NCI-H524 treated with DMSO at 0.1 percent for 48 hours (cell line): Measurements from ENCODE around the gene PRKCA.
A peak's percentile ranks its signal among the peaks of the same experiment; 100 is the strongest.

Experiments
- DNase-seq: peaks from one replicate; lab custom pipeline; 2025; lab: John Stamatoyannopoulos, UW

Gene PRKCA

DNA sequence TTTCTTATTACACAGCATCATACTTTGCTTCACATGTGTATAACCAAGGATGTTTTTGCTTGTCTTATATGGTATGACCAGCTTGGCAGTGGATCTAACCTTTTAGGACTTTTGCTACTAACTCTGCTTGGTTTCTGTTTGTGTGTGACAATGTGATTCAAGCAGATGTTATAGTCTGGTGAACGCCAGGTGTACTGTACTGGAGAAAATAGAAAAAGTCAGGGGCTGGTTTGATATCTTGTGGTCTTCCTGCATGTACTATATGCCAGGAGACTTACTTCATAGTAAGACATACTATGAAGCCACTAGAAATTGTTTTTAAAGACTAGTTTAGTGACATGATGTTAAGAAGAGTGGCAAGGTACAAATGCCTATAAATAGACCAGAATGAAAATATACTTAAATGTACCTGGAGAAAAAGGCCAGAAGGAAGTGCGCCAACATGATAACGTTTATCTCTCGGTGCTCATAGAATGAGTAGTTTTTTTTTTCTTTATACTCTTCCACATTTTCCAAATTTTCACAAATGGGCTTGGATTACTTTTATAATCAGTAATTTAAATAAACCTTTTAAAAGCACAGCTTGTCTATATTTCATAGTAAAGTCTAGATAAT is 112.3 kb downstream of the PRKCA start:
- no peak for DNase-seq

DNA sequence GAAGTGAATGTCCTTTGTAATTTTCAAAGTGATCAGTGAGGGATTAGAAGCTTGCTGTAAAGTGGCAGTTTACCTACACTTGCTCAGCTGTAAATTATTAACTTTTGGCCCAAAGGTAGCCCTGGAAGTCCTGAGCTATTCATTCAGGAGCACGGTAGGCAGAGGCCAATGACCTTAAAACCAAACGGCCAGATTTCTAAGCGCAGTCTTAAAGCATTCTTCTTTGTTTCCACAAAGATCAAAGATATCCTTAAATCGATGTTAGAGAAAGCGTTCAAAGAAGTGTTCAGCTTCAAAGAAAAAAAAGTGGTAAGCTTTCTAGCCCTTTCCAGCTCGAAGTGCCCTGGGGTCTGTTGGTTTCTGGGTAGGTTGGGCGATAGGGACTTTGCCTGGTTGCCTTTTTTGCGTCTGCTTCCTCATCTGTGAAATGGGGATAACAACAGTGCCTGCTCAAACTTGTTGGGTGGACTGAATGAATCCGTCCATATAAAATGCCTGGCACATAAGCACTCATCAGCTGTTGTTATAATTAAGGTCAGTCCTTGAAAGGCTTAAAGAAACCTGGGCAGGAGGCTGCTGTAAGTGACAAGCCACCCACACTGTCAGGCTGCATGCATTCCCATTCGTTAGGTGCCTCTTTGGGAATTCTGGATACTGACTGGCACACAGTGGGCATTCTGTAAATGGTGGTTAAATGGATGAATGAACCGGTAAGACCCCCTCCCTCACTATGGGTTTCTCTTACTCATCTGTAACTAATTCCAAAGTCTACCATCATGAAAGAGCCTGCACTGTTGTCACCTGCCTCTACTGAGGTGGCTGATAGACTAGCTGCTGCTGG is 113.2 kb downstream of the PRKCA start:
- DNase-seq = peak; percentile 50

DNA sequence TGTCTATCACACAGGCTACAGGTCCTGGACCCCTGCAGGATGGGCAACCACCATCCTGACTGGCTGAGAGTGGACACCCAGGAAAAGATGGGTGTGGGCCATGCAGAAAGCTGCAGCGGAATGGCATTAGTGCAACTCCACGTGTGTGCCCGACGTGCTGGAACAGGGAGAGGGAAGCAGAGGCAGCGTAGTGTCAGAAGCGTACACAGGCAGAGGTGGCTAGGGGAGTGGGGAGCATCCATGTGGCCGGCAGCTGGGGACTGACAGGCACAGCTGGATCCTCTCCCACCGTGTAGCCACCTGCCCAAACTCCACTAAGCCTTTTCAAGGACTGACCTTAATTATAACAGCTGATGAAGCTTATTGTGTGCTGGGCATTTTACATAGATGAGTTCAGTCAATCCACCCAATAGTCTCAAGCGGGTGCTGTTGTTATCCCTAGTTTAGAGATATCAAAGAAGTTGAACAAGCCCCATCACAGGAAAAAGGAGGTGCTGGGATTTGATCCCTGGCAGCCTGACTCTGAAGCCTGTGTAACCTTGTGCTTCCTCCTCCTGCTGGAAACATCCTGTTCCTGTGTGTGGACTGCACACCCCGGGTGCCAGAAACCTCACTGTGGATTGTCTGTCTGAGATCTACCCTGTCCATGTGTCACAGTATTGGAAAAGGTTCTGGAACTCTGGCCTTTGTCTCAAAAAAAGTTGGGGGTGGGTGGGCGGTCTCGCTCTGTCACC is 114.0 kb downstream of the PRKCA start:
- peak; percentile 88 for DNase-seq

DNA sequence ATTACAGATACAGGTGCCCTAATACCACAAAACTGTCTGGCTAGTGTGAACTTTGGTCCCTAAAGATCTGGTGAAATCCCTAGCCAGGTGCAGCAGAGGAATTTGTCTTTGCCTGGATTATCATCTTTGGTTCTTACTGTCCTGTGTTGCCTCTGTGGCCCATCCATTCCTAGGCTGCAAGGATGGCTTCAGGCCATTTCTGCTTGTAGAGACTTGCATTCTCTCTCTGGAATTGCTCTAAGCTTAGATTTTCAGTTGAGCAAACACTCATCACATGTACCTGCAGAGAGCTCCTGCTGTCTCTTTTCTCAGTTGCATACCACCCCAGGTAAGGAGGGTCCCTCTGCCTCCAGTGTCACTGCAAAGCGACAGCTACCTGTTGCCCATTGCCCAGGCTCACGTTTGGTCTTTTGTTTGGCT is 114.9 kb downstream of the PRKCA start:
- no peak for DNase-seq

DNA sequence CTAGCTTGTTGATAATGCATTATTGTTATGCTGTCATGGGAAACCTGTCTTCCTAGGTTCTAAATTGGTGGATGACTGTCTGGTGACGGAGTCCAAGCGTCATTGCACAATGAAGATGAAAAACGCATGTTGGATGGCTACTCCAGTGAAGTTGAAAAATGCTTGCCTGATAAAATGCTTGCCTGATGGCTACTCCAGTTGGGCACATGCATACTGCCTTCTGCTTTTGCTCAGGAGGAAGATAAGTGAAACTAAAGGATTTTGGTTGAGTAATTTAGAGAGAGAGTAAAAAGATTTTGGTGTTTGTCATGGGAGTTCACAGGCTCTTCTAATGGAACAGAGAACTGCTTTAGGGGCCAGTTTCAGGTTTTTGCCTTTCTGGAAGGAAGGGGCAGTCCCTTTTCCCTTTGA is 118.6 kb downstream of the PRKCA start:
- DNase-seq = no peak

DNA sequence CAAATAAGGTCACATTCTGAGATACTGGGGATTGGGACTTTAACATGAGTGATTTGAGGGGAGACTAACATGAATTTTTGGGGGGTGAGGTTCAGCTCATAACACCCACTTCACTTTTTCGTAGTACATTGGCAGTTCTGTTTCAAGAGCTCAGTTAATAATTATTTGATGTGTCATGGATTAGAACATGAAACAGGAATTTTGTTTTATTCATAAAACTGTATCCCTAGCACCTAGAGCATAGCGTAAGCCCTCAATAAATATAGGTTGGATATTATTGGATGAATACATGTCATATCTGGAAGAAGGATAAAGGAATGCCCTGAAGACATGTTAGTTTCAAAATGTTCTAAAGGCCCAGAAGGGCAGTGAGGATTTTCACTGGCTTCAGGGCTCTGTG is 119.8 kb downstream of the PRKCA start:
- no peak for DNase-seq

DNA sequence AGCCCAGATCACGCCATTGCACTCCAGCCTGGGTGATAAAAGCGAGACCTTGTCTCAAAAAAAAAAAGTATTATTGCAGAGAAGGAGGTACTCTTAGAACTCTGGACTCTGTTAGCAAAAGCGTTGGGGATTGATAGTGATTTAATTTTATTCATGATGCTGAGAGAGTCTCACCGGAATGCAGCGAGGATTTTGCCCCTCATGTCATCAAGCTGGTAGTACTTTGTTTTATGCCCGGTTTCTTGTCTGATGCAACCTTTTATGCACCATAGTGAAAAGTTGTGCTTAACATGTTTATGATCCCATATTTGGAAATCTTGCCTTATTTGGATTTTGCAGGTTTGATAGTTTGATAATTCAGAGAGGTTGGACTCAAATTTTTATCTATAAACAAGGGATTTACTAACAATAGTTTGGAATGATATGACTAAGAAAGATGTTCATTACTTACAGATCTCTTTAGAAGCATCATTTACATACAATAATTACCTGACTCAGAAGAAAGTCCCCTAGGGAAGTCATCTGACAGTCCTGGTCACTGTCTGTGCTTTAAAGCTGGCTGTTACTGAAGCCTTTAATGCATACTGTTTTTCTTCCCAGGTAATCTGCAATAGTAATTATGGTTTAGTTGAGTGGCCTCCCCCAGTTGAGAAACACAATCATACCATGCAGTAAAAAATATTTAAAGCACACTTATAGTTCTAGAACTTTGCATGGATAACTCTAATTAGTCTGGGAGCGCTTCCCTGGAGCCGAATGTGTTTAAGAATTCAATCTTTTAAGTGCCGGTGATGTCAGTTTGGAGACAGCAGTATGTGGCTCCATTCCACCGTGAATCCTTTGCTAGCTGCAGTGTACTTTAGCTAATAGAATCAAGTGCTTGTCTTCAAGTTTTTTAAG is 120.9 kb downstream of the PRKCA start:
- no peak for DNase-seq

DNA sequence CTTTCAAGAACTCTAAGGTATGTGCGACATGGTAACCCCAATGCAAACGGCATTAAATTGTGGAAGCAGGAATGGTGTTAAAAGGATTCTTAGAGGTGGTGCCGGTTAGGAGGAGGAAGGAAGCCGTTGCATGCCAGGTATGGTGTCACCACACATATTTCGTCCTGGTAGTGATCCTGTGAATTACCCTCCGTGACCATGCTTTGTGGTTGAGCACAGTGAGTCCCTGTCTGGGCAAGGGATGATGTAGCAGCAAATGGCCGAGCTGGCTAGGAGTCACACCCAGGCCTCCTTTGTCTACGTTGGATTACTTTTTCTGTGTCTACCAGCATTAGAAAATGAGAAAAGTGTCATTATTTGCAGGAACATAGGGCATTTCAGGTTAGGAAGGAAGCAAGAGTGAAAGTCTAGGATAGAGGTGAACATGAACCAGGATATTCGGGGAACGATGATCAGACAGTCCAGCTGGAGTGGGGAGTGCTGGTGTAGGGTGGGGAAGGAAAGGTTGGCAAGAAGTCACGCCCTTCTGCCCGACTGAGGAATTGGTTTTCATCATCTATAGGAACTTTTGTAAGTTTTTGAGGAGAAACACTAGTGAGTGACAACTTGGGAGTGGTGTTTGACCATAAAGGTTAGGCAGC is 123.5 kb downstream of the PRKCA start:
- no peak for DNase-seq

DNA sequence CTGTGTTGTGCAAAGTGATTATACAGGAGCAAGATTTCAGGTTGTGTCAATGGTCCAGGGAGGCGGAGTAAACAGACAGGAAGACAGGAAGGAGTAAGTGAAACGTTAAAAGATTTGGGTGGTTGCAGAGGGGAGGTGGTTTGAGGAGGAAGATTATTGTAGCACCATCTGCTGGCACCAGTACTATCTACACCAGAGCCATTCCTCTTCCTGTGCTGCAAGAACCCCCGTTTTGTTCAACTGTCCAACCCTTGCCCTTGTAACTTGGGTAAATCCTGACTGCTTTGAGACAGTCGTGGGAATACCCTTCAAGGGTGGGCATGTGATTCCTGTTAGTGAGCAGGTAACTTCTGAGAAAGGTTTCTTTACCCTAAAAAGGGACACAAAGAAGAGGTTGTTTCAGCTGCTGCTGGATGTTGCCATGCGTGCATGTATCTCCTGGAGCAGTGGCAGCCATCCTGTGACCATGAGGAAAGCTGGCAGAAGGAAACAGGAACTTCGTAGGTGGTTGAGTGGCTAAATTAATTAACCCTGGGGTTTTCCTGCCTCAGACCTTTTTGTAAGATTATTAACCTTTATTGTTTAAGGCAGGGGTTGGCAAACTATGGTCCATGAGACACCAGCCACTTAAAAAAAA is 124.1 kb downstream of the PRKCA start:
- DNase-seq = no peak

DNA sequence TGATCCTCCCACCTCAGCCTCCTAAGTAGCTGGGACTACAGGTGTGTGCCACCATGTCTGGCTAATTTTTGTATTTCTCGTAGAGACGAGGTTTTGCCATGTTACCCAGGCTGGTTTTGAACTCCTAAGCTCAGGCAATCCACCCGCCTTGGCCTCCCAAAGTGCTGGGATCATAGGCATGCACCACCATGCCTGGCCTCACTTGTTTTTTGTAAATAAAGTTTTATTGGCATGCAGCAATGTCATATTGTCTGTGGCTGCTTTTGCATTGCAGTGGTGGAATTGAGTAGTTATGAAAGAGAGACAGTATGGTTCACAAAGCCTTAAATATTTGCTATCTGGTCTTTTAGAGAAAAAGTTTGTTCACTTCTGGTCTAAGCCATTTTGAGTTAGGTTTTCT is 124.7 kb downstream of the PRKCA start:
- no peak for DNase-seq

DNA sequence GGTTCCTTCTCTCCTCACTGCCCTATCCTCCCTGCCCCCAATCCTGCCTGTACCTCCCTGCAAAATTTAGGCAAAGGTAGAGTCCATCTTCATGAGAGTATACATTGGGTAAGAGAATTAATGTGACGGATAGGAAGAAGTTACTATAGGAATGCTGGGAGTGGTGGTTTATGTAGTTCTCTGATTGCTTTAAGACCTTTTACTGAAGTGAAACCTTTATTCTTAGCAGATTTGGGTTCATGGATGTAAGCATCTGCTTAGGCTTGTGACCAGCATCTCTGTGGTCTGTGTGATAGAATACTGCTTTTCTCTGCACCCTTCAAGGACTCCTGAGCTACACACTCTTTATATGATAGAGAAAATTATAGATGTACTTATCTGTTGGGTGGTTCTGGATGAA is 127.3 kb downstream of the PRKCA start:
- no peak for DNase-seq

DNA sequence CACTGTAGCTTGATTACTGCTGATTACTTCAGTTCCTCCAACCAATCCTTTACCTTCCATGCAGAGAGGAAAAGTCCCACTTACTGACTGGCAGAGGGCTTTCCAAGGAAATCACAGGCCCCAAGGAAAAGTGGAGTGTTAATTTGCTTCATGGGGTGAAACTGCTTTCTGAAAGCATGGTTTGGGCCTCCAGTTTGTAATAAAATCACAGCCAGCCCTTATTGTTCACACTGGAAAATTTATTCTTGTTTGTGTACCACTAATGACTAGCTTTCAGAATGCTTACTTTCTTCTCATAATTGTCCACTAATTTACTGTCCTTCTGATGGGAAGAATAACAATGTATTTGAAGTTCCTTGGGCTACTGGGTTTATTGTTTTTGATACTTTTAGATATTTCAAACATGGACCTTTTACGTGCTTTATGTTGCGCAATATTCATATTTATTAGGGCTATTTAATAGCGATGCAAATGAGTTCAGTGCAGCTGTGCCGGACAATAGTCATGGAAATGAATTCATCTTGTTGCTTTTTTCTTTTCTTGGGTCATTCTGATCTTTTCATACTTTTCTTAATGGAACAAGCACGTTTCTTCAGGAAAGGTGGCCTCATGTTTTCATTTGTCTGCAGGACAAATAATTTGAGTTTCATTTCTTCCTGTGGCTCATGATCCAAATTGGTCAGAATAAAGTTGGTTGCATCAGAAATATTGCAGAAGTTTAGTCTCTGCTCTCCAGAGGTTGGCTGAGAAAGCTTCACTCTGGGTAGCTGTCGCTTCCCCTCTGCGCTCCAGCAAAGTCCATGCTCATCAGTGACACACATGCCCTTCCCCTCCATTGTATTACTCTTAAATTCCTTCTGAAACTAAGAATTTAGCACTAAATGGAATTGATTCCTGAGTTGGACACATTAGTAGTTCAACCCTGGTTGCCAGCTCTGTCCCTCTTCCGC is 128.7 kb downstream of the PRKCA start:
- DNase-seq = no peak

DNA sequence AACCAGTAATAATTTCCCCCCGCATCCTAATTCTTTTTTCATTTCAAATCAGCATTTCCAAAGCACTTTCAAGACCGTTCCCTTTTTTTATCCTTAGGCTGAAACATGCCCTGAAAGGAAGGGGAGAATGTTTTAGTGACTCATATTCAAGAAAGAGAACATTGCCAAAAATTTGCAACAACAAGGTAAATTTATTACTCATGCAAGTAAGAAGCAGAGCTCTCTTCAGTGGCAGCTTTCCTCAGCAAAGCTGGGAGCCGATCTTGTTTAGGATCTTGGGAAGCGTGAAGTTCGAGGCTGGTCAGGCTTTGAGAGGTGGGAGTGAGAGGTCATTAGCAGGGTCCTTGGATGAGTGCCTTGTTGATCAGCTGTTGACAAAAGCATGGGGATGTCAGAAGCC is 129.5 kb downstream of the PRKCA start:
- no peak for DNase-seq

DNA sequence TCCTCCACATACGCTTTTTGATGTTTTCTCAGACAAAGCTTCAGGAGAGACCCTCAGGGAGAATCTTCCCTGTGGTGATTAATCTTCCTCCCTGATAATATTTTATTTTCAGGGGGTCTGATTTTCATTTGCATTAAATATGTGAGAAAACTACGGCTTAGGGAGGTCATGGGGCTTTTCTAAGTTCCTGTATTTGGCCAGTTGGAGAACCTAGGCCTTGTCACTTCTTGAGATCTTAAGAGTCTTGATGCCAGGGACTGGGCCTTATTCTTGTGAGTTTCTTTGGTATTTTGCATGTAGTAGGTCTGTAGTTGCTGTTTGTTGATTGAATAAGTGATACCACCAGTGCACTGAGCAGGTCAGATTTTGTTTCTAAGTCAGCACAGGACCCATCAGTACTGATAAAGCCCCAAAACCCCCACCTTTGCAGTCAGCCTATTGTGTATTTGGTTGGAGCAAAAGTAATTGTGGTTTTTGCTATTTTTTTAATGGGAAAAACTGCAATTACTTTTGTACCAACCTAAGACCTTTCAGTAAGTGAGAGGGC is 130.1 kb downstream of the PRKCA start:
- DNase-seq = no peak

DNA sequence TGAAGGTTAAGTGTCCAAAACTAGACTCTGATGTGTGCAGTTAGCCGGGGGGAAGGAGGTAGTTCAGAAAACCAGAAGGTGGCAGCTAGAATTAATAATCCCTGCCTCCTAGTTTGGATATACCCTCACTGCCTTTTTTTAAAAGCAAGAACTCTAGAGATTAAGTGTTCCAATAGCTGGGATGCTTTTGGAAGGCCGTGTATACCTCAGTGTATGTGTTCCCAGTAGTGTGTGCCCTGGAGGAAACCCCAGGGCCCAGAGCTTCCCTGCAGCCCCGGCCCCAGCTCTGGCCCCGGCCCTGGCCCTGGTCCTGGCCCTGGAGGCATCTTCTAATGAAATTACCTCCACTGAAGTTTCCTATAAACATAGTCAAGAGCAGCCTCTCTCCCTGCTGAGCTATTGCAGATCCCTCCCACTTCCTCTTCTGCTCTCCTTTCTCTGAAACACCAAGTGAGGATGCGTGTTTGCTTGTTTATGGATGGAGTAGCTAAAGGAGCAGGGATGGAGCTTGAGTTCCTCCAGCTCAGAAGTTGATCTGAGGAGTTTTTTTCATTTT is 130.7 kb downstream of the PRKCA start:
- no peak for DNase-seq

DNA sequence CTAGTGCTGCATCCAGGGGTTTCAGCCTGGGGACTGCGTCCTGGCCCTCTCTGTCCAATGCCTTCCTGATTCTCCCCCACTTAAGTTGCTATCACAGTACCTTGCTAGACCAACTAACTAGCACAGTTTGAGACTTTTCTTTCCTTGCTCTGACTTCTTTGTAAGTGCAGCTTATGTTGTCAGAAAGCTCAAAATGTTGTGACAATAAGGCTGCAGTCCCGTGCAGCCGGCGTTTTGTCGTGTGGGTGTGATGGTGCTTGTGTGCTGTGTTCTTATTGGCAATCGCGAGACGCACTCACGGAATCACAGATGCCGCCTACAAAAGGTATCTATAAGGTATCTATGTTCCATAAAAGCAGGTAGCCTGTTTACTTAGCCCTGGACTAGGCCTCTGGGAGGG is 132.8 kb downstream of the PRKCA start:
- no peak for DNase-seq

DNA sequence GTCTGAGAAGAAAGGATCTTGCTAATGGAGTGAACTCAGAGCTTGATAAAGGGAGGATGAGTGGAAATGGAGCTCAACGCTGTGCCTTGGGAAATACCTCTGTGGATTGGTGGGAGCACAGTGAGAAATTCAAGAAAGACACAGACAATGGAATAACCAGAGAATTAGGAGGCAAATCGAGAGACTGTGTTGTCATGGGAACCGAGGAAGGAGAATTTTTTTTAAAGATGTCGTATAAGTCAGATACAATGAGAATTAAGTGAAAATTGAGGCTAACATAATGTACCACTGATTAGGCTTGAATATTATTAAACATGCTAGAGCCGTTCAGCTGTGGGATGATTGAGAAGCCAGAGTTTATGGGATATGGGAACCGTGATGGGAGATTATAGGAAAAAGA is 134.2 kb downstream of the PRKCA start:
- no peak for DNase-seq

DNA sequence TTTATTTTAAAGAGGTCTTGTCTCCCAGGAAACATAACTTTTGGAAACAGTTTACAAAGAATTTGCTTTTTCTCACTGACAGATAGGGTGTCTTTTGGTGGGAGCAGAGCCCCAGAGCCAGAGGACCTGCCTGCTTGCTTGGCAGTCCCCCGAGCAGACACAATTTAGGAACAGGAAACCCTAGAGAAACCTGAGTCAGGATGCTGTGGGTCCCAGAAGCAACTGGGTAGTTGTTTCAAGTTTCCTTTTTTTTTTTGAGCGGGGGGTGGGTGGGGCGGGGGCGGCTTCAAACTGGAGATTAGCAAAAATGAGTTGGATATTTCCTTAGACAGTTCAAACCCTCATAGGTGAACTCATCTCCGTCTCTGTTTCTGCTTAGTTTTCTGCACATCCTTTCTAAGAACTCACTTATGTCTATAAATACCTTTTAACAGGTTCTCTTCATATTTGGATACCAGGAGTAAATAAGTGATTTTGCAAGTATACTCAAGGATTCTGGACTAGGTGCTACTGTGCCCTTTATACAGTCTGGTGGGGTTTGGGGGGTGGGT is 135.1 kb downstream of the PRKCA start:
- DNase-seq = no peak

DNA sequence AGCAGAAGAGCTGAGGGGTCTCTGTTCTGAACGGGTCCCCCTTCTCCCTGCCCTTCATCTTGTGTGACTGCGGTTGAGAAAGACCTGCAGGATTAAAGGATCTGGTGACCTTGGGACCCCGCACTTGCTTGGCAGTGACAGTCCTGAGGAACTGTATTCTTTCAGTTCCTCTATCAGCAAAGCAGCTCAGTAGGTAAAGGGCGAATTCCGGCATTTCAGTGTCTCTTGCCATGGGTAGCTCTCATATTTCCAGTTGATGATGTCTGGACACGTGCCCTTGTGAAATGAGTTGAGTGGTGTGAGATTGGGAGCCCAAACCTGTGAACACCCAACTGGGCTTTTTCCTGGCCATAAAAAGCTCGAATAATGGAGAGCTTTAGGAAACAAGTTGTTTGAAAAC is 135.7 kb downstream of the PRKCA start:
- no peak for DNase-seq
